IPS DF 6.9 (cell line): ENCODE data around the gene LIMK2.
"Not testable (repeated sequence)": the region's sequence is repeated elsewhere in the genome, so short reads cannot be mapped to it uniquely, and the experiment has no call there.

ENCODE experiments used
- DNase-seq: peaks from one replicate; pipeline ENCODE4 v3.0.0-alpha.2; 2013; ENCODE audit warnings: low read depth, low spot score
- H3K27ac ChIP-seq: one replicate; pipeline ENCODE4 v1.5.1; 2013; ENCODE audit warnings: low read length, control low read depth
- H3K27me3 ChIP-seq: 2 replicates; pipeline ENCODE4 v1.6.1; 2013; ENCODE audit warnings: mild to moderate bottlenecking, low read length; ENCODE audit not compliant: control insufficient read depth, insufficient read depth
- H3K36me3 ChIP-seq: 2 replicates; pipeline ENCODE4 v1.6.1; 2013; ENCODE audit warnings: low read length; ENCODE audit not compliant: control insufficient read depth, insufficient read depth
- H3K4me1 ChIP-seq: 2 replicates; pipeline ENCODE4 v1.6.1; 2013; ENCODE audit warnings: low read length; ENCODE audit not compliant: control insufficient read depth, insufficient read depth
- H3K4me3 ChIP-seq: 2 replicates; pipeline ENCODE4 v1.5.1; 2013; ENCODE audit warnings: mild to moderate bottlenecking, low read length
- H3K9me3 ChIP-seq: 2 replicates; pipeline ENCODE4 v1.6.1; 2013; ENCODE audit warnings: low read length, inconsistent platforms; ENCODE audit not compliant: control insufficient read depth, insufficient read depth
- WGBS: extraction: QIAGEN DNeasy Blood & Tissue Kit; methylation state at CpG from one replicate; pipeline ENCODE4 v1.1.7; 2013; ENCODE audit warnings: mixed read lengths, missing lambda C conversion rate; ENCODE audit not compliant: insufficient read length, insufficient coverage; 5-methylcytosine and 5-hydroxymethylcytosine counted together

LIMK2 gene

DNA sequence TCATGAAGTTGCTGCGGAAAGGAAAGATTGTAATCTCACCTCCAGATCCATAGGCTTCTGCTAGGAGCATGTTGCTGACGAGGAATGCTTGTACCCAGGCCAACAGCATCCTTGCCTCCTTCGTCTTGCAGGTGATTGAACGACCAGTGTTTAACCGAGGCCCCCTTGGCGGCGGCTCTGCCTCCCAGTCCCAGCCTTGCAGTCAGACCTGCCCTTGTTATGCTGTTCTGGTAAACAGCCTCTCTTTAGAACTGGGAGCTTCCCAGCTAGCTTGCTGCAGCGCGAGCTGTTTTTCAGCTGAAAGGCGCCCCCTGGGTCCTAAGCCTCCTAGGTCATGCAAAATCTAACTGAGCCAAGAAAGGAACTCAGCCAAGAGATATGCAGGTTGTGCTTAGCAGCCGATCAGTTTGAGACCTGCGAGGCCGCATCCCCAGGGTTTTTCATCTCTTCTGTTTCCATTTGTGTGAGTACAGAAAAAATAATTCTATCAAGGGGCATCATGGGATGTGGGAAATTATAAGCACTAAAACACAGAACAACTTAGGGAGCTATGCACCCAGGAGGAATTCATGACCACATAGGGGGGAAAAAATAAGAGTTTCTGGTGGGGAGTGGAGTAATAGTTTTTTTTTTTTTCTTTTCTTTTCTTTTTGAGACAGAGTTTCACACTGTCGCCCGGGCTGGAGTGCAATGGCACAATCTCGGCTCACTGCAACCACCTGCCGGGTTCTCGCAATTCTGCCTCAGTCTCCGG, 80.3 kb downstream of the LIMK2 start, which contains the start of gene PIK3IP1:
TSS of gene PIK3IP1 (minus strand) at position 253 of the 754 bp plus-strand sequence. CDS start at position 109, 144 bp downstream.
- no peak within 1 kb of the TSS for H3K27ac ChIP-seq
- no peaks in the 10 kb centered on the region for H3K9me3 ChIP-seq
- no peaks in the 10 kb centered on the region for H3K36me3 ChIP-seq
- H3K4me3 ChIP-seq = peak within 1 kb of the TSS; percentile 11; the same call in 1 of the 2 replicates
- H3K27me3 ChIP-seq = no peaks in the 10 kb centered on the region; the same call in 1 of the 2 replicates
- peak; percentile 80 for DNase-seq
- no peaks in the 10 kb centered on the region for H3K4me1 ChIP-seq
- WGBS = no CpG with 5 or more reads among the region's 19 CpGs

DNA sequence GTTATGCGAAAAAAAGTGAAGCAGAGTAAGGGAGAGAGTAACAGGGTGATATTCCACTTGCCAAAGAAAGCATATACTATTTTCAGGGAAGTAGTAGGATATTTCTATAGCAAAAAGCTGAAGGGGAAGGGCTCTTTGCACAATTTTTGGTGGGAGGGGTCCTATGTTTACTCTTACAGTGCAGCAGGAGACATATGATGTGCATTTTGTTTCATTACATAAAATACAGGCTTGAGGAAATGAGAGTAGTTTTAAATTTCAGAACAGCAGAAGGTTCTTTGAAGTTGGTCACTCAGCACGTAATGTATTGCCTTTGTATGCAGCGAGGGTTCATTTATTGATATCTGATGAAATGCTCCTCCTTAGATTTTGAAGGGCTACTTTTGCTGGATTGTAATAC, 83.3 kb downstream of the LIMK2 start:
- Histone ChIP-seq H3K4me1 (no peaks in the 10 kb centered on the region), H3K9me3 (no peaks in the 10 kb centered on the region)
- WGBS = no CpG with 5 or more reads among the region's 3 CpGs

GRCh38 chr22:31295831-31296657, 83.9 kb downstream of the LIMK2 start:
- Histone ChIP-seq H3K4me3 (no peak overlapping the region), H3K27ac (no peak overlapping the region), H3K9me3 (no peaks in the 10 kb centered on the region), H3K27me3 (no peaks in the 10 kb centered on the region; the same call in 1 of the 2 replicates), H3K36me3 (no peaks in the 10 kb centered on the region), H3K4me1 (no peaks in the 10 kb centered on the region)
- DNase-seq = no peak
- no CpG with 5 or more reads among the region's 5 CpGs for WGBS

More for the DNA sequence above, 83.3 kb downstream of the LIMK2 start:
- Histone ChIP-seq H3K27ac (no peak overlapping the region), H3K27me3 (no peaks in the 10 kb centered on the region; the same call in 1 of the 2 replicates), H3K4me3 (no peak overlapping the region), H3K36me3 (no peaks in the 10 kb centered on the region)
- no peak for DNase-seq

GRCh38 chr22:31300896-31301295, 88.8 kb downstream of the LIMK2 start:
- no peaks in the 10 kb centered on the region for H3K4me1 ChIP-seq
- no CpG with 5 or more reads among the region's 3 CpGs for WGBS
- no peaks in the 10 kb centered on the region for H3K9me3 ChIP-seq
- no peak overlapping the region for H3K4me3 ChIP-seq
- no peak overlapping the region for H3K27ac ChIP-seq
- H3K36me3 ChIP-seq = no peaks in the 10 kb centered on the region
- no peak for DNase-seq
- H3K27me3 ChIP-seq = no peaks in the 10 kb centered on the region

DNA sequence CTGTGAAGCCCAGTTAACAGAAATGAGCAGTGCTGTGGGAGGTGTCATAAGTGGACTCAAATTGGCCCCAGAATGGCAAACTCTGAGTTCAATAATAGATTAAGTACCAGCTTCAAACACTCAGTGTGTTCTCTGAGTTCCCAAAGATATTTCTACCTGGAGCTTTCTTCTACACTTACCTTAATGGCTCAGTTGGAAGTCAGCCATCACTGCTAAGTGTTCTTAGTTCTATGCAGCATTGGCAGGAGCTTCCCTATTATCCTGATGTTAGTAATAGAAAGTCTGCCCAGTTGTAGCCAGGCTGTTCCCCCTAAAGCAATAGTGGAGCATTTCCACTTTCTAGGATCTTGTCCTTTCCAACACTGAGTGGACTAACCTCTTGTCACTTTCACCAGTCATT, 89.9 kb downstream of the LIMK2 start:
- no peaks in the 10 kb centered on the region for H3K36me3 ChIP-seq
- no peak for DNase-seq
- no peaks in the 10 kb centered on the region for H3K9me3 ChIP-seq
- no peaks in the 10 kb centered on the region for H3K4me1 ChIP-seq
- no peaks in the 10 kb centered on the region for H3K27me3 ChIP-seq
- no peak overlapping the region for H3K27ac ChIP-seq
- no peak overlapping the region for H3K4me3 ChIP-seq

DNA sequence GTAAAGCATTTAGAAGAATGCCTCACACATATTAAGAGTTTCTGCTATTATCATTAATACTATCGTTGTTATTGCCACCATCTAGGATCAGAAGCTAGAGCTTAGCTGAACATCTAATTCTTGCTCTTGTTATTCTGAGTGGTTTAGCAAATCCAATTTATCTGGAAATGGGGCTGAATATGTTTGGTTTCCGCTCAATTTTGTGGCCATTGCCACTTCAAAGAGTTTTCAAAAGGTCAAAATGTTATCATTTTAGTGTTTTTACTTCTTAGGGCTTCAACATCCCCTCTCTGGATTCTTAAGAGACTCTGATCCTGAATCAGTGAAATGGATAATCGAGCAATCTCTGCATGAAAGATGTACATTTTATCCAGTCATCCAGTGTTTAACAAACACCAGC, 90.4 kb downstream of the LIMK2 start:
- Histone ChIP-seq H3K4me3 (no peak overlapping the region), H3K9me3 (no peaks in the 10 kb centered on the region)
- no CpG with 5 or more reads among the region's 3 CpGs for WGBS

DNA sequence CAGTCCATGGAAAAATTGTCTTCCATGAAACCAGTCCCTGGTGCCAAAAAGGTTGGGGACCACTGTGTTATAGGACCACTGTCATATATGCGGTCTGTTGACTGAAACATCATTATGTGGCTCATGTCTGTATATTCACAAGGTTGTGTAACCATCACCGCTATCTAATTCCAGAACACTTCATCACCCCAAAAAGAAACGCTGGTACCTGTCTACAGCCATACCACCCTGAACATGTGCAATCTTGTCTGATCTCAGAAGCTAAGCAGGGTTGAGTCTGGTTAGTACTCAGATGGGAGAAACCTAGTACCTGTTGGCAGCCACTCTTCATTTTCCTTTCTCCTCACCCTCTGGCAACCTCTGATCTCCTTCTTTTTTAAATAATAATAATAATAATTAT, 93.1 kb downstream of the LIMK2 start:
- no peaks in the 10 kb centered on the region for H3K36me3 ChIP-seq
- WGBS = no CpG with 5 or more reads among the region's 3 CpGs
- no peaks in the 10 kb centered on the region for H3K27me3 ChIP-seq
- H3K4me3 ChIP-seq = no peak overlapping the region
- H3K4me1 ChIP-seq = no peaks in the 10 kb centered on the region
- no peak overlapping the region for H3K27ac ChIP-seq
- no peak for DNase-seq
- H3K9me3 ChIP-seq = no peaks in the 10 kb centered on the region

More for the DNA sequence above, 90.4 kb downstream of the LIMK2 start:
- H3K27me3 ChIP-seq = no peaks in the 10 kb centered on the region
- no peaks in the 10 kb centered on the region for H3K4me1 ChIP-seq
- no peak overlapping the region for H3K27ac ChIP-seq
- no peaks in the 10 kb centered on the region for H3K36me3 ChIP-seq
- DNase-seq = no peak

DNA sequence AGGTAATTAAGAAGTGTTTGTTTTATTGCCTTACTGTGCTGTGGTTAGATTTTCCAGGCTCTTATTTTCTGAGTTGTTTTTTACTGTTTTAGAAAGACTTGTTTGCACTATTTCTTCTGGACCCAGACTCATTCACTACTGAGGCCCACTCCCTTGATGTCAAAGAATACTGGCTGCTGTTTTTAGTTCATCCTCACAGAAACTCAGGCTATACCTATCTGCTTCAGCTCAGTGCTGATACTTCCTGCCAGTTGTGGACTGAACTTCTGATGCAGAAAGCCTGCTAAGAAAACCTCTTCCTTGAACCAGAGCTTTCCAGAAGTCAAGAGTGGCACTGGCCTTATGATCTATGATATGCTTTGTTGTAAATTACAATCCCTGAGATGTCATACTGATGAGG, 96.1 kb downstream of the LIMK2 start:
- no peaks in the 10 kb centered on the region for H3K36me3 ChIP-seq
- no peaks in the 10 kb centered on the region for H3K27me3 ChIP-seq
- no peaks in the 10 kb centered on the region for H3K4me1 ChIP-seq
- H3K9me3 ChIP-seq = no peaks in the 10 kb centered on the region
- no peak overlapping the region for H3K4me3 ChIP-seq
- DNase-seq = no peak
- no peak overlapping the region for H3K27ac ChIP-seq

GRCh38 chr22:31313366-31314147, 101.5 kb downstream of the LIMK2 start:
- Histone ChIP-seq H3K4me3 (no peak overlapping the region), H3K27me3 (no peaks in the 10 kb centered on the region), H3K27ac (no peak overlapping the region), H3K36me3 (no peaks in the 10 kb centered on the region), H3K4me1 (peaks cover 2% of the 10 kb centered on the region; the same call in 1 of the 2 replicates), H3K9me3 (no peaks in the 10 kb centered on the region)
- DNase-seq = peak; percentile 66
- no CpG with 5 or more reads among the region's 6 CpGs for WGBS

DNA sequence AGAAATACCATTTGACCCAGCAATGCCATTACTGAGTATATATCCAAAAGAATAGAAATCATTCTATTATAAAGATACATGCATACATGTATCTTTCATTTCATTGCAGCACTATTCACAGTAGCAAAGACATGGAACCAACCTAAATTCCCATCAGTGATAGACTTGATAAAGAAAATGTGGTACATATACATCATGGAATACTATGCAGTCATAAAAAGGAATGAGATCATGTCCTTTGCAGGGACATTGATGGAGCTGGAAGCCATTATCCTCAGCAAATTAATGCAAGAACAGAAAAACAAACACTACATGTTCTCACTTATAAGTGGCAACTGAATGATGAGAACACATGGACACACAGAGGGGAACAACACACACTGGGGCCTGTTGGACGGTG, 102.1 kb downstream of the LIMK2 start:
- not testable (repeated sequence) for H3K4me3 ChIP-seq, H3K27ac ChIP-seq, H3K4me1 ChIP-seq, H3K36me3 ChIP-seq, H3K9me3 ChIP-seq, H3K27me3 ChIP-seq, DNase-seq
- WGBS = no CpG with 5 or more reads among the region's 1 CpG
